KMS-11 (cell line): Measurements from ENCODE around the gene ZNF668.

ENCODE experiments used
- H2AFZ ChIP-seq: fragments of 200-600 bp; sonication (generic); 2 replicates; pipeline ENCODE4 v1.6.1; 2016; ENCODE audit warnings: antibody characterized with exemption, mixed run types, low read depth
- H3K27ac ChIP-seq: fragments of 200-600 bp; sonication (generic); 2 replicates; pipeline ENCODE4 v1.6.1; 2016; ENCODE audit warnings: mild to moderate bottlenecking, mixed run types
- H3K27me3 ChIP-seq: fragments of 200-600 bp; sonication (generic); 2 replicates; pipeline ENCODE4 v1.6.1; 2017; ENCODE audit warnings: mild to moderate bottlenecking, low read depth, mixed run types, moderate library complexity; ENCODE audit not compliant: insufficient read depth
- H3K36me3 ChIP-seq: fragments of 200-600 bp; sonication (generic); 2 replicates; pipeline ENCODE4 v1.6.1; 2017; ENCODE audit warnings: mild to moderate bottlenecking, mixed run types; ENCODE audit not compliant: insufficient read depth
- H3K4me1 ChIP-seq: fragments of 200-600 bp; sonication (generic); 2 replicates; pipeline ENCODE4 v1.6.1; 2016; ENCODE audit warnings: mild to moderate bottlenecking, low read depth, mixed run types; ENCODE audit not compliant: poor library complexity, severe bottlenecking
- H3K4me2 ChIP-seq: fragments of 200-600 bp; sonication (generic); 2 replicates; pipeline ENCODE4 v1.7.0; 2016; ENCODE audit warnings: mild to moderate bottlenecking, mixed run types
- H3K4me3 ChIP-seq: fragments of 200-600 bp; sonication (generic); IDR thresholded peaks from 2 replicates; pipeline ENCODE4 v1.6.1; 2017; ENCODE audit warnings: low read depth, low read length, mixed read lengths; ENCODE audit not compliant: insufficient read depth
- H3K79me2 ChIP-seq: fragments of 200-600 bp; sonication (generic); 2 replicates; pipeline ENCODE4 v1.6.1; 2016; ENCODE audit warnings: low read depth, mixed run types; ENCODE audit not compliant: insufficient read depth
- H3K9ac ChIP-seq: fragments of 200-600 bp; sonication (generic); 2 replicates; pipeline ENCODE4 v1.6.1; 2016; ENCODE audit warnings: mild to moderate bottlenecking, mixed run types
- H4K20me1 ChIP-seq: fragments of 200-600 bp; sonication (generic); 2 replicates; pipeline ENCODE4 v1.6.1; 2016; ENCODE audit warnings: mild to moderate bottlenecking, mixed run types; ENCODE audit not compliant: insufficient read depth
- TF ChIP-seq, protein P1 (sequence below): fragments of 200-600 bp; sonication (generic); conservative IDR thresholded peaks from 2 replicates; pipeline ENCODE4 v1.6.1; 2017; ENCODE audit warnings: low read depth, mild to moderate bottlenecking, antibody characterized with exemption, low read length, moderate library complexity, mixed read lengths

Gene ZNF668

DNA sequence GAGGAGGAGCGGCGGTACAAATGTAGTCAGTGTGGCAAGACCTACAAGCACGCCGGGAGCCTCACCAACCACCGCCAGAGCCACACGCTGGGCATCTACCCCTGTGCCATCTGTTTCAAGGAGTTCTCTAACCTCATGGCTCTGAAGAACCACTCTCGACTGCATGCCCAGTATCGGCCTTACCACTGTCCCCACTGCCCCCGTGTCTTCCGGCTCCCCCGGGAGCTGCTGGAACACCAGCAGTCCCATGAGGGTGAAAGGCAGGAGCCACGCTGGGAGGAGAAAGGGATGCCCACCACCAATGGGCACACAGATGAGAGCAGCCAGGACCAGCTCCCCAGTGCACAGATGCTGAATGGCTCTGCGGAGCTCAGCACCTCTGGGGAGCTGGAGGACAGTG is 3.0 kb upstream of the ZNF668 start:
- H3K9ac ChIP-seq, result no peak overlapping the region

DNA sequence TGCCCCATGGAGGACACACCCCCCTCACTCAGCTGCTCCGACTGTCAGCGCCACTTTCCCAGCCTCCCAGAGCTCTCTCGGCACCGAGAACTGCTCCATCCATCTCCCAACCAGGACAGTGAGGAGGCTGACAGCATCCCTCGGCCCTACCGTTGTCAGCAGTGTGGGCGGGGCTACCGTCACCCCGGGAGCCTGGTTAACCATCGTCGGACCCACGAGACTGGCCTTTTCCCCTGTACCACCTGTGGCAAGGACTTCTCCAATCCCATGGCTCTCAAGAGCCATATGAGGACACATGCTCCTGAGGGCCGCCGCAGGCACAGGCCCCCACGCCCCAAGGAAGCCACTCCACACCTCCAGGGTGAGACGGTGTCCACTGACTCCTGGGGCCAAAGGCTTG is 2.3 kb upstream of the ZNF668 start:
- no peaks in the 10 kb centered on the region for H4K20me1 ChIP-seq
- H3K9ac ChIP-seq, result no peak overlapping the region
- peaks cover 20% of the 10 kb centered on the region for H3K4me1 ChIP-seq
- H3K27ac ChIP-seq, result no peak overlapping the region
- H3K36me3 ChIP-seq, result no peaks in the 10 kb centered on the region; the same call in 1 of the 2 replicates
- no peaks in the 10 kb centered on the region for H3K27me3 ChIP-seq
- peaks cover 58% of the 10 kb centered on the region for H3K79me2 ChIP-seq
- H3K4me3 ChIP-seq, result no peak overlapping the region
- TF ChIP-seq, protein P1, sequence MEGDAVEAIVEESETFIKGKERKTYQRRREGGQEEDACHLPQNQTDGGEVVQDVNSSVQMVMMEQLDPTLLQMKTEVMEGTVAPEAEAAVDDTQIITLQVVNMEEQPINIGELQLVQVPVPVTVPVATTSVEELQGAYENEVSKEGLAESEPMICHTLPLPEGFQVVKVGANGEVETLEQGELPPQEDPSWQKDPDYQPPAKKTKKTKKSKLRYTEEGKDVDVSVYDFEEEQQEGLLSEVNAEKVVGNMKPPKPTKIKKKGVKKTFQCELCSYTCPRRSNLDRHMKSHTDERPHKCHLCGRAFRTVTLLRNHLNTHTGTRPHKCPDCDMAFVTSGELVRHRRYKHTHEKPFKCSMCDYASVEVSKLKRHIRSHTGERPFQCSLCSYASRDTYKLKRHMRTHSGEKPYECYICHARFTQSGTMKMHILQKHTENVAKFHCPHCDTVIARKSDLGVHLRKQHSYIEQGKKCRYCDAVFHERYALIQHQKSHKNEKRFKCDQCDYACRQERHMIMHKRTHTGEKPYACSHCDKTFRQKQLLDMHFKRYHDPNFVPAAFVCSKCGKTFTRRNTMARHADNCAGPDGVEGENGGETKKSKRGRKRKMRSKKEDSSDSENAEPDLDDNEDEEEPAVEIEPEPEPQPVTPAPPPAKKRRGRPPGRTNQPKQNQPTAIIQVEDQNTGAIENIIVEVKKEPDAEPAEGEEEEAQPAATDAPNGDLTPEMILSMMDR, result no peak
- H2AFZ ChIP-seq, result no peak overlapping the region
- H3K4me2 ChIP-seq, result no peak overlapping the region

More for the DNA sequence above, 3.0 kb upstream of the ZNF668 start:
- H3K36me3 ChIP-seq, result no peaks in the 10 kb centered on the region; the same call in 1 of the 2 replicates
- H3K27ac ChIP-seq, result no peak overlapping the region
- peaks cover 13% of the 10 kb centered on the region for H3K4me1 ChIP-seq
- H3K4me2 ChIP-seq, result no peak overlapping the region
- H2AFZ ChIP-seq, result no peak overlapping the region
- no peaks in the 10 kb centered on the region for H4K20me1 ChIP-seq
- H3K27me3 ChIP-seq, result no peaks in the 10 kb centered on the region
- no peak overlapping the region for H3K4me3 ChIP-seq
- peaks cover 51% of the 10 kb centered on the region for H3K79me2 ChIP-seq
- TF ChIP-seq, protein P1, result no peak

DNA sequence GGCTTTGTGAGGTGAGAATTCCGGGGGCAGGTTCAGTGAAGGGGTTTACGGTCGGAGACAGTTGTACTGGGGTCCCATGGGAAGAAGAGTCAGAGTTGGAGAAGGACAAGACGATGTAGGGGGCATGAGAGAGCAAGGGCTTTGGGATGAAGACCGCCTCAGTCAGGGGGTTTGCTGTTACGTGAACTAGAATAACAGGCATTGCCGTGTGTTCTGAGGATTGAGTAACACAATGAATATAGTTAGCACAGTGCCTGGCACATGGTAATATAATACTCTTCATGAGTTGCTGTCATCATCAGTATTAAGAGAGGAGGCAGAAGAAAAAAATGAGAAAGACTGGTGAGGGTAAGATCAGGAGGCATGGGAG is 759 bp upstream of the ZNF668 start:
- TF ChIP-seq, protein P1, result no peak
- Histone ChIP-seq H3K27ac (peak overlapping the region; percentile 70), H3K4me2 (peak overlapping the region; percentile 97), H3K79me2 (peaks cover 69% of the 10 kb centered on the region), H3K36me3 (no peaks in the 10 kb centered on the region; the same call in 1 of the 2 replicates), H3K4me3 (peak overlapping the region; percentile 34), H2AFZ (peak overlapping the region; percentile 66), H4K20me1 (no peaks in the 10 kb centered on the region), H3K9ac (peak overlapping the region; percentile 81), H3K4me1 (peaks cover 25% of the 10 kb centered on the region), H3K27me3 (no peaks in the 10 kb centered on the region)

DNA sequence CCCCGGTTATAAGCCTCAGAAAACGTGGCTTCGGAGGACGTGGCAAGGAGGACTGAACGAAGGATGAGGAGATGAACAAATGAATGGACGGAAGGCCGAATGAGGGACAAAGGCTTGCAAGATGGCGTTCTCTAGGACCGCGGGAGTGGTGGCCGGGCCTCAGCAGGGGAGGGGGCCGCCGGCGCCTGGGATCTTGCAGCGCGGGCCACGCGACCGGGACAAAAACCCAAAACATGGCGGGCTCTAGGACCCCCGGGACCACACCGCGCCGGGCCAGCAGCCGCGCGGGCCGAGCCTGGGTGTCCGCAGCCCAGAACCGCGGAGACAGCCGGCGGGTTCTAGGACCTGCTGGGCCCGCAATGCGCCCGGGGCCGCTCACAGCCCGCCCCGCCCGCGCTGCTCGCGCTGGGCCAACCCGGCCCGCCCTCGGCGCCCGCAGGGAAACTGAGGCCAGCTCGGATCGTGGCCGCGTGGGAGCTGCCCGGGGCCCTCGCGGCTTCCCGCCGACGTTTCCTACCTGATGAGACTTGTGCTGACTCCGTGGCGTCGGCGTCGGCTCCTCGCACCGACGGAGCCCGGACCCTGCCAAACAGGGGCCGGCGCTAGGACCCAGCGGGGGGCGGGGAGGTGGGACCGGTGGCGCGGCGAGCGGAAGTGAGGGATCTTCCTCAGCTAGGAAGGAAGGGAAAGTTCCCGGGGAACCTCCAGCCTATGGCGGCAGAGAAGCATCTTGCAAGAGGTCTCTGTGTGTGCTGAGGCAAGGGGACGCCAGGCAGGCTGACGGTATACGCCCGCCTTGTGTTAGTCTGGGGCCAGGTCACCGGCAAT is 684 bp downstream of the ZNF668 start:
- peak overlapping the region; percentile 90 for H2AFZ ChIP-seq
- H3K4me3 ChIP-seq, result no peak overlapping the region
- no peaks in the 10 kb centered on the region for H3K27me3 ChIP-seq
- H3K9ac ChIP-seq, result peak overlapping the region; percentile 81
- H3K79me2 ChIP-seq, result peaks cover 80% of the 10 kb centered on the region
- H3K4me1 ChIP-seq, result peaks cover 25% of the 10 kb centered on the region
- no peaks in the 10 kb centered on the region; the same call in 1 of the 2 replicates for H3K36me3 ChIP-seq
- no peaks in the 10 kb centered on the region for H4K20me1 ChIP-seq
- TF ChIP-seq, protein P1, result no peak
- peak overlapping the region; percentile 75 for H3K4me2 ChIP-seq
- H3K27ac ChIP-seq, result peak overlapping the region; percentile 70
